ENCODE data around the gene MAGEA3.
"Not testable (repeated sequence)": the region's sequence is repeated elsewhere in the genome, so short reads cannot be mapped to it uniquely, and the experiment has no call there.

Gene MAGEA3

GRCh38 chrX:152735860-152736511 is 37.4 kb downstream of the MAGEA3 start (continued):
- TF ChIP-seq ZNF624 (tag by site-specific recombination; IDR thresholded peaks at IDR 0.05): no peak
- no peak for TF ChIP-seq PRDM2 (tag by site-specific recombination; IDR thresholded peaks at IDR 0.05; ENCODE audit: borderline replicate concordance)
- no peak for TF ChIP-seq ZFHX2 (tag by site-specific recombination; conservative IDR thresholded peaks at IDR 0.05)
- no peak for TF ChIP-seq ZIC2 (tag by site-specific recombination; IDR thresholded peaks at IDR 0.05)
- no peak for TF ChIP-seq AEBP2 (tag by site-specific recombination; IDR thresholded peaks at IDR 0.05; ENCODE audit: borderline replicate concordance)
- TF ChIP-seq CTCF (tag by site-specific recombination; IDR thresholded peaks at IDR 0.05): no peak

- H3K36me3 ChIP-seq (ENCODE audit: control insufficient read depth in 2 of 2, insufficient read depth in 1 of 2, low read length in 2 of 2); H3K27ac ChIP-seq (ENCODE audit: extremely low read depth, low read depth, low read length); H3K9me3 ChIP-seq (ENCODE audit: control insufficient read depth, insufficient read depth, low read depth, low read length); CTCF ChIA-PET; H3K4me3 ChIP-seq (ENCODE audit: low read depth, low read length); POLR2A ChIA-PET; H3K4me1 ChIP-seq (ENCODE audit: control insufficient read depth, insufficient read depth, low read length): not testable (repeated sequence)
Observed at GRCh38 chrX:152736528-152736927, 37.9 kb downstream of the MAGEA3 start.

GRCh38 chrX:152738560-152738959 is 40.0 kb downstream of the MAGEA3 start:
- CTCF ChIA-PET: interaction anchor here (0.6 kb wide), 1 partner anchor 258 kb away, joined by 5 read pairs; no protein-coding TSS in a partner anchor

More at GRCh38 chrX:152738560-152738959, 40.0 kb downstream of the MAGEA3 start:
- peak; percentile 72 for TF ChIP-seq ZNF664 (tag by site-specific recombination; IDR thresholded peaks at IDR 0.05)
- TF ChIP-seq ZNF114 (tag by site-specific recombination; IDR thresholded peaks at IDR 0.05): no peak
- Histone ChIP-seq H3K4me3 (ENCODE audit: low read depth, low read length) (no peak overlapping the region), H3K36me3 (ENCODE audit: control insufficient read depth in 2 of 2, insufficient read depth in 1 of 2, low read length in 2 of 2) (no peaks in the 10 kb centered on the region), H3K27ac (ENCODE audit: extremely low read depth, low read depth, low read length) (no peak overlapping the region), H3K9me3 (ENCODE audit: control insufficient read depth, insufficient read depth, low read depth, low read length) (no peaks in the 10 kb centered on the region), H3K4me1 (ENCODE audit: control insufficient read depth, insufficient read depth, low read length) (no peaks in the 10 kb centered on the region)
- POLR2A ChIA-PET: no interaction called here
